ENCODE data around the gene TAF9B. TPM values are rescaled to one million over a fixed set of nuclear protein-coding genes. Genes with fewer than 3 reads are reported as not detected.
A peak's percentile ranks its signal among the peaks of the same experiment; 100 is the strongest.

The TAF9B gene
- total RNA-seq, 1 donor from 2014 or later = 9.3 TPM

- Mint-ChIP-seq H3K36me3 (ENCODE audit: low read depth, unreplicated experiment) (peaks cover 4% of the 10 kb centered on the region), H3K4me3 (ENCODE audit: unreplicated experiment) (no peak overlapping the region), H3K27ac (ENCODE audit: unreplicated experiment) (no peak overlapping the region), H3K4me1 (ENCODE audit: low read depth, unreplicated experiment) (peaks cover 6% of the 10 kb centered on the region), H3K9me3 (ENCODE audit: unreplicated experiment) (no peaks in the 10 kb centered on the region), H3K27me3 (ENCODE audit: low read depth, unreplicated experiment) (no peaks in the 10 kb centered on the region)
- H3K27me3 ChIP-seq (ENCODE audit: insufficient read depth, low read length) = no peaks in the 10 kb centered on the region
- peaks cover 32% of the 10 kb centered on the region for H4K20me1 ChIP-seq (ENCODE audit: insufficient read depth, low read length)
- no peak overlapping the region for H3K4me3 ChIP-seq (ENCODE audit: insufficient read depth, low read depth, low read length)
- H3K36me3 ChIP-seq (ENCODE audit: insufficient read depth, low read length) = peaks cover 35% of the 10 kb centered on the region
- H3K27ac ChIP-seq (ENCODE audit: low read depth, low read length) = no peak overlapping the region
- no peak overlapping the region for H2AFZ ChIP-seq (ENCODE audit: low read depth, low read length)
- no peaks in the 10 kb centered on the region for H3K9me3 ChIP-seq (ENCODE audit: insufficient read depth, low read depth, low read length)
- H3K9ac ChIP-seq (ENCODE audit: low read length) = no peak overlapping the region
- no peak overlapping the region for H3K4me2 ChIP-seq (ENCODE audit: low read length)
- H3K79me2 ChIP-seq (ENCODE audit: insufficient read depth, low read length) = peaks cover 19% of the 10 kb centered on the region
- FAIRE-seq (no peak), DNase-seq (ENCODE audit: low read depth) (no peak)
- no peak for TF ChIP-seq EZH2 (IDR thresholded peaks at IDR 0.05; ENCODE audit: insufficient read depth, low read length)
- TF ChIP-seq, protein P1, sequence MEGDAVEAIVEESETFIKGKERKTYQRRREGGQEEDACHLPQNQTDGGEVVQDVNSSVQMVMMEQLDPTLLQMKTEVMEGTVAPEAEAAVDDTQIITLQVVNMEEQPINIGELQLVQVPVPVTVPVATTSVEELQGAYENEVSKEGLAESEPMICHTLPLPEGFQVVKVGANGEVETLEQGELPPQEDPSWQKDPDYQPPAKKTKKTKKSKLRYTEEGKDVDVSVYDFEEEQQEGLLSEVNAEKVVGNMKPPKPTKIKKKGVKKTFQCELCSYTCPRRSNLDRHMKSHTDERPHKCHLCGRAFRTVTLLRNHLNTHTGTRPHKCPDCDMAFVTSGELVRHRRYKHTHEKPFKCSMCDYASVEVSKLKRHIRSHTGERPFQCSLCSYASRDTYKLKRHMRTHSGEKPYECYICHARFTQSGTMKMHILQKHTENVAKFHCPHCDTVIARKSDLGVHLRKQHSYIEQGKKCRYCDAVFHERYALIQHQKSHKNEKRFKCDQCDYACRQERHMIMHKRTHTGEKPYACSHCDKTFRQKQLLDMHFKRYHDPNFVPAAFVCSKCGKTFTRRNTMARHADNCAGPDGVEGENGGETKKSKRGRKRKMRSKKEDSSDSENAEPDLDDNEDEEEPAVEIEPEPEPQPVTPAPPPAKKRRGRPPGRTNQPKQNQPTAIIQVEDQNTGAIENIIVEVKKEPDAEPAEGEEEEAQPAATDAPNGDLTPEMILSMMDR (IDR thresholded peaks at IDR 0.05; ENCODE audit: insufficient read depth, low read depth, low read length) = no peak
- H3K4me1 ChIP-seq (ENCODE audit: insufficient read depth, low read length) = peaks cover 9% of the 10 kb centered on the region
These were observed 14.3 kb downstream of the TAF9B start for GRCh38 chrX:78125148-78125547.

DNA sequence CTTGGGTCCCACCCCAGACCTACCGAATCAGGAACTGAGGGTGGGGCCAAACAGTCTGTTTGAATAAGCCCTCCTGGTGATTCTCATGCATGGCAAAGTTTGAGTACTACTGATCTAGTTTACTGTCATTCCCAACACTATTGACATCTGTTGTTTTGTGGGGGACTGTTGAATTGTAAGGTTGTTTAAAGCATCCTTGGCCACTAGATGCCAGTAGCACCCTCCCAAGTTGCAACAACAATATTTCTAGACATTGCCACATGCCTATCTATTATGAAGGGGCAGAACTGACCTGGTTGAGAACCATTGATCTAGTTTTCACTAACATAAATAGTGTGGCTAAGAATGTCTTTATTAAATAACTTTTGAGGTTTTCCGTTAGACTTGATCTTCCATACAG lies 15.1 kb downstream of the TAF9B start:
- no peak for DNase-seq (ENCODE audit: low read depth)
- no peak overlapping the region for H2AFZ ChIP-seq (ENCODE audit: low read depth, low read length)
- H4K20me1 ChIP-seq (ENCODE audit: insufficient read depth, low read length) = peaks cover 32% of the 10 kb centered on the region
- H3K9ac ChIP-seq (ENCODE audit: low read length) = no peak overlapping the region
- Mint-ChIP-seq H3K27ac (ENCODE audit: unreplicated experiment) (peak overlapping the region; percentile 34), H3K27me3 (ENCODE audit: low read depth, unreplicated experiment) (no peaks in the 10 kb centered on the region), H3K4me3 (ENCODE audit: unreplicated experiment) (no peak overlapping the region), H3K9me3 (ENCODE audit: unreplicated experiment) (no peaks in the 10 kb centered on the region), H3K4me1 (ENCODE audit: low read depth, unreplicated experiment) (peaks cover 6% of the 10 kb centered on the region), H3K36me3 (ENCODE audit: low read depth, unreplicated experiment) (peaks cover 4% of the 10 kb centered on the region)
- H3K4me1 ChIP-seq (ENCODE audit: insufficient read depth, low read length) = peaks cover 9% of the 10 kb centered on the region
- H3K27me3 ChIP-seq (ENCODE audit: insufficient read depth, low read length) = no peaks in the 10 kb centered on the region
- no peak overlapping the region for H3K4me2 ChIP-seq (ENCODE audit: low read length)
- H3K4me3 ChIP-seq (ENCODE audit: insufficient read depth, low read depth, low read length) = no peak overlapping the region
- peaks cover 32% of the 10 kb centered on the region for H3K36me3 ChIP-seq (ENCODE audit: insufficient read depth, low read length)
- no peaks in the 10 kb centered on the region for H3K9me3 ChIP-seq (ENCODE audit: insufficient read depth, low read depth, low read length)
- peaks cover 19% of the 10 kb centered on the region for H3K79me2 ChIP-seq (ENCODE audit: insufficient read depth, low read length)
- TF ChIP-seq, protein P1 (IDR thresholded peaks at IDR 0.05; ENCODE audit: insufficient read depth, low read depth, low read length) = no peak
- peak; percentile 99 for FAIRE-seq
- no peak overlapping the region for H3K27ac ChIP-seq (ENCODE audit: low read depth, low read length)

- Histone ChIP-seq H3K27ac (ENCODE audit: low read depth, low read length) (peak overlapping the region; percentile 6), H3K4me3 (ENCODE audit: insufficient read depth, low read depth, low read length) (no peak overlapping the region), H2AFZ (ENCODE audit: low read depth, low read length) (no peak overlapping the region), H3K4me2 (ENCODE audit: low read length) (no peak overlapping the region), H3K4me1 (ENCODE audit: insufficient read depth, low read length) (peaks cover 9% of the 10 kb centered on the region), H3K9ac (ENCODE audit: low read length) (no peak overlapping the region), H3K36me3 (ENCODE audit: insufficient read depth, low read length) (peaks cover 35% of the 10 kb centered on the region), H3K9me3 (ENCODE audit: insufficient read depth, low read depth, low read length) (no peaks in the 10 kb centered on the region), H3K27me3 (ENCODE audit: insufficient read depth, low read length) (no peaks in the 10 kb centered on the region), H4K20me1 (ENCODE audit: insufficient read depth, low read length) (peaks cover 32% of the 10 kb centered on the region), H3K79me2 (ENCODE audit: insufficient read depth, low read length) (peaks cover 19% of the 10 kb centered on the region)
- Mint-ChIP-seq H3K9me3 (ENCODE audit: unreplicated experiment) (no peaks in the 10 kb centered on the region), H3K36me3 (ENCODE audit: low read depth, unreplicated experiment) (peaks cover 4% of the 10 kb centered on the region), H3K4me3 (ENCODE audit: unreplicated experiment) (peak overlapping the region; percentile 6), H3K27ac (ENCODE audit: unreplicated experiment) (peak overlapping the region; percentile 51), H3K4me1 (ENCODE audit: low read depth, unreplicated experiment) (peaks cover 6% of the 10 kb centered on the region), H3K27me3 (ENCODE audit: low read depth, unreplicated experiment) (no peaks in the 10 kb centered on the region)
- DNase-seq (ENCODE audit: low read depth) (peak; percentile 64), FAIRE-seq (peak; percentile 97)
- TF ChIP-seq, protein P1 (IDR thresholded peaks at IDR 0.05; ENCODE audit: insufficient read depth, low read depth, low read length) = no peak
- TF ChIP-seq EZH2 (IDR thresholded peaks at IDR 0.05; ENCODE audit: insufficient read depth, low read length) = no peak
These were observed 16.3 kb downstream of the TAF9B start for GRCh38 chrX:78123190-78123589.
